Psoas muscle (tissue), 8 donors: ENCODE measurements around the gene LSM4. TPM values are rescaled to one million over a fixed set of nuclear protein-coding genes. Genes with fewer than 3 reads are reported as not detected.

Experiments
- ATAC-seq, 4 donors: fragments of 200-7000 bp; cut with Tn5 transposase; one replicate each; pipeline ENCODE4 v1.9.1; 2020; ENCODE audit warnings: moderate library complexity in 3 of 4, mild to moderate bottlenecking in 2 of 4
- DNase-seq, 2 donors: peaks; one replicate each; pipeline ENCODE4 v3.0.0-alpha.2; 2020
- H3K27ac ChIP-seq: fragments of 200-600 bp; one replicate; pipeline ENCODE4 v1.8.0; 2022
- H3K27me3 ChIP-seq, 3 donors: fragments of 200-600 bp in 1 of 3; one replicate each; pipeline versions ENCODE4 v1.6.1 to v1.8.0; 2013 to 2022; ENCODE audit warnings: low read length in 2 of 3, mild to moderate bottlenecking in 2 of 3, moderate library complexity in 1 of 3; ENCODE audit not compliant: insufficient read depth in 3 of 3
- H3K36me3 ChIP-seq, 2 donors: fragments of 200-600 bp in 1 of 2; one replicate each; pipeline versions ENCODE4 v1.6.1 to v1.8.0; 2013 to 2022; ENCODE audit warnings: low read depth in 1 of 2, mild to moderate bottlenecking in 1 of 2, moderate library complexity in 1 of 2; ENCODE audit not compliant: insufficient read depth in 1 of 2
- H3K4me1 ChIP-seq: fragments of 200-600 bp; one replicate; pipeline ENCODE4 v1.8.0; 2022
- H3K4me3 ChIP-seq: fragments of 200-600 bp; one replicate; pipeline ENCODE4 v1.8.0; 2022; ENCODE audit warnings: mild to moderate bottlenecking
- H3K9me3 ChIP-seq: fragments of 200-600 bp; one replicate; pipeline ENCODE4 v1.8.0; 2022
- WGBS, 3 donors: extraction: QIAGEN DNeasy Blood & Tissue Kit; methylation state at CpG; one replicate each; pipeline versions ENCODE4 v1.1.6 to v1.1.7; 2013; 5-methylcytosine and 5-hydroxymethylcytosine counted together
- intact Hi-C, 2 donors: fragments of 100-400 bp; cut with DNase I; formaldehyde crosslinking; loops; one replicate each; pipeline versions ENCODE4 v1.11.0 to v1.14.2; 2022
- polyA plus RNA-seq, 3 donors: library from polyadenylated mRNA; stranded (reverse); fragments of 200-250 nt; gene quantifications; one replicate each; pipeline ENCODE4 v1.2.3, GENCODE V29; 2013
- total RNA-seq, 4 donors: library from RNA; stranded (reverse); fragmentation: NEBNext Ultra II Directional in 2 of 4; extraction: Animal tissue kit (Norgen Biotek cat#: 25700) in 2 of 4; gene quantifications; one replicate each; pipeline versions ENCODE4 v1.2.1 to v1.2.4, GENCODE V29; 2021 to 2023
- TF ChIP-seq, protein P1 (sequence below): fragments of 200-600 bp; IDR thresholded peaks from one replicate; pipeline ENCODE4 v1.8.0; 2022; ENCODE audit warnings: antibody characterized with exemption
- donor health status: healthy with polysubstance abuse.
- donor health status: DM: no; HTN: no; CAD: no; lungs with moderate emphysema.
- donor health status: Bipolar disorder and iron deficiency.
- donor health status: healthy.
- donor health status: DM: yes; HTN: yes; CAD: no.
- donor health status: DM: no; HTN: no; CAD: no.
- donor health status: DM: no; HTN: no; CAD: no.
- donor health status: DM: yes; HTN: yes; CAD: no.

LSM4 gene
- total and polyA plus RNA-seq, 7 donors = 87.9 to 215 (median 132) TPM

DNA sequence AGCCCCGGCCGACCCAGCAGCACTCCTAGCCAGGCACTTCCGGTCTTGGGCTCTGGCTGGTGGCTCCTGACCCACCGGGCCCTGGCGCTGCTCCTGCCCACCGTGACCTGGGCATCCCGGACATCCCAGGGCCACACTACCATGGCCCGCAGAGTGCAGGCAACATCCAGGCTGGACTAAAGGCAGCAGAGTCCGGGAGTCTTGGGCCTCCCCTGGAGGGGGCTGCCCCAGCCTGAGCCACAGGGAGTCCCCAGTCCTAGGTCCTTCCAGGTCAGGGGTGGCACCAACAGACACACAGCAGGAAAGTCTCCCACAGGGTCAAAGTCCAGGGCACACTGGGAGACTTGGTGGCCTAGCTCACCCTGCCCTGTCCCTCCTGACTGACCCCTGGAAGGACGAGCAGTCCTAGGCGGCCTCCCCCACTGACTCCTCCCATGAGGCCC lies 10.8 kb downstream of the LSM4 start:
- no peak for ATAC-seq
- no peaks in the 10 kb centered on the region for H3K27me3 ChIP-seq
- H3K36me3 ChIP-seq = peaks cover 0 to 65% of the 10 kb centered on the region in 2 donors
- H3K27ac ChIP-seq = no peak overlapping the region
- peaks cover 17% of the 10 kb centered on the region for H3K4me1 ChIP-seq
- H3K9me3 ChIP-seq = no peaks in the 10 kb centered on the region
- intact Hi-C loops = no loop called here
- TF ChIP-seq, protein P1, sequence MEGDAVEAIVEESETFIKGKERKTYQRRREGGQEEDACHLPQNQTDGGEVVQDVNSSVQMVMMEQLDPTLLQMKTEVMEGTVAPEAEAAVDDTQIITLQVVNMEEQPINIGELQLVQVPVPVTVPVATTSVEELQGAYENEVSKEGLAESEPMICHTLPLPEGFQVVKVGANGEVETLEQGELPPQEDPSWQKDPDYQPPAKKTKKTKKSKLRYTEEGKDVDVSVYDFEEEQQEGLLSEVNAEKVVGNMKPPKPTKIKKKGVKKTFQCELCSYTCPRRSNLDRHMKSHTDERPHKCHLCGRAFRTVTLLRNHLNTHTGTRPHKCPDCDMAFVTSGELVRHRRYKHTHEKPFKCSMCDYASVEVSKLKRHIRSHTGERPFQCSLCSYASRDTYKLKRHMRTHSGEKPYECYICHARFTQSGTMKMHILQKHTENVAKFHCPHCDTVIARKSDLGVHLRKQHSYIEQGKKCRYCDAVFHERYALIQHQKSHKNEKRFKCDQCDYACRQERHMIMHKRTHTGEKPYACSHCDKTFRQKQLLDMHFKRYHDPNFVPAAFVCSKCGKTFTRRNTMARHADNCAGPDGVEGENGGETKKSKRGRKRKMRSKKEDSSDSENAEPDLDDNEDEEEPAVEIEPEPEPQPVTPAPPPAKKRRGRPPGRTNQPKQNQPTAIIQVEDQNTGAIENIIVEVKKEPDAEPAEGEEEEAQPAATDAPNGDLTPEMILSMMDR = no peak
- H3K4me3 ChIP-seq = no peak overlapping the region
- DNase-seq = no peak
- WGBS, 3 donors = 89 to 93% (median 90%) methylated on average over 11 of the region's 11 CpGs

DNA sequence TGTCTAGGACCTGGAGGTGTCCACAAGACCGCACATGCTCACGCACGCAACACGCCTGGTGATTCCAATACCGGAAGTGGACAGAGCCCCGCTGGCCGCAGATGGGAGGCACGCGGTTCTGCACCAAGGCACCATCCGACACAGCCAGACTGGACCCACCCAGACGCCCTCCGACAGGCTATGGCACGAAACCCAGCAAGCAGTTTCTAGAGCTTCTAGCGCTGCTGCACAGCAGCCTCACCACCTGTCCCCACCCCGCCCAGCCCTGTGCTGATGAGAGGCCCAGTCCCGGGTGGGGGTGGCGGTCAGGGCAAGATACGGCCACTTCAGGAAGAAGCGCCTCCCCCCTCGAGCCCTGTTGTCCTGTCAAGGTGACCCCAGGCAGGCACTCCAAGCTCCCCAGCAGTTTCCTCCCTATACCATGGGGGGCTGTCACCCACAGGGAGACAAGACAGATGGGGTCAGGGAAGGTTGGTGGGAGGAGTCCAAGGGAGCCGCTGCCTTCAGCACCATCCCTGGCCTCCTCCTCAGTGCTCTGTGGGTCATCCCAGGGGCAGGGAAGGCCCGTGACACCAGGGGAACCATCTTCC lies 11.3 kb downstream of the LSM4 start:
- TF ChIP-seq, protein P1 = no peak
- peaks cover 18% of the 10 kb centered on the region for H3K4me1 ChIP-seq
- intact Hi-C loops = no loop called here
- DNase-seq = no peak
- no peak for ATAC-seq
- H3K9me3 ChIP-seq = no peaks in the 10 kb centered on the region
- no peaks in the 10 kb centered on the region for H3K27me3 ChIP-seq
- H3K27ac ChIP-seq = no peak overlapping the region
- H3K36me3 ChIP-seq = peaks cover 0 to 68% of the 10 kb centered on the region in 2 donors
- H3K4me3 ChIP-seq = no peak overlapping the region
- 89 to 92% (median 91%) methylated on average over 22 of the region's 22 CpGs for WGBS, 3 donors

DNA sequence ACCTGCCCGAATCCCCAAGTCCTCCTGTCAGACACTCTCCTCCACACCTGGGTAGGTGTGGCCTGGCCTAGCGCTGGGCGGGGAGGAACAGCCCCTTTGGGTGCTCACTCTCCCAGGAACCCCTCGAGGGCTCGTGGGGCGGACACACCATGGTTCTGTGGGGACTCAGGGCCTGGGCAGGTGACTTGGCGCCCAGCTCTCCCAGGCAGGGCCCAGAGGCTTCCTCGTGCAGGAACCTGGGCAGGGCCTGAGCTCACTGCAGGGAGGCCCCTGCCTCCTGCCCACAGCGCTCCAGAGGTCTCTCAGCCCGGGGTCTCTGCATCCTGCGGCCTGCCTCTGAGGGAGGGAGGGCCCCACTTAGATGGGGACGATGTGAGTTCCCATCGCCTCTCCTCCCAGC lies 11.9 kb downstream of the LSM4 start:
- ATAC-seq (no peak), DNase-seq (no peak)
- peaks cover 23% of the 10 kb centered on the region for H3K4me1 ChIP-seq
- TF ChIP-seq, protein P1 = no peak
- intact Hi-C loops = no loop called here
- 90 to 95% (median 91%) methylated on average over 12 to 13 of the region's 13 CpGs for WGBS, 3 donors
- peaks cover 0 to 70% of the 10 kb centered on the region in 2 donors for H3K36me3 ChIP-seq
- H3K4me3 ChIP-seq = no peak overlapping the region
- no peaks in the 10 kb centered on the region for H3K27me3 ChIP-seq
- no peaks in the 10 kb centered on the region for H3K9me3 ChIP-seq
- no peak overlapping the region for H3K27ac ChIP-seq

DNA sequence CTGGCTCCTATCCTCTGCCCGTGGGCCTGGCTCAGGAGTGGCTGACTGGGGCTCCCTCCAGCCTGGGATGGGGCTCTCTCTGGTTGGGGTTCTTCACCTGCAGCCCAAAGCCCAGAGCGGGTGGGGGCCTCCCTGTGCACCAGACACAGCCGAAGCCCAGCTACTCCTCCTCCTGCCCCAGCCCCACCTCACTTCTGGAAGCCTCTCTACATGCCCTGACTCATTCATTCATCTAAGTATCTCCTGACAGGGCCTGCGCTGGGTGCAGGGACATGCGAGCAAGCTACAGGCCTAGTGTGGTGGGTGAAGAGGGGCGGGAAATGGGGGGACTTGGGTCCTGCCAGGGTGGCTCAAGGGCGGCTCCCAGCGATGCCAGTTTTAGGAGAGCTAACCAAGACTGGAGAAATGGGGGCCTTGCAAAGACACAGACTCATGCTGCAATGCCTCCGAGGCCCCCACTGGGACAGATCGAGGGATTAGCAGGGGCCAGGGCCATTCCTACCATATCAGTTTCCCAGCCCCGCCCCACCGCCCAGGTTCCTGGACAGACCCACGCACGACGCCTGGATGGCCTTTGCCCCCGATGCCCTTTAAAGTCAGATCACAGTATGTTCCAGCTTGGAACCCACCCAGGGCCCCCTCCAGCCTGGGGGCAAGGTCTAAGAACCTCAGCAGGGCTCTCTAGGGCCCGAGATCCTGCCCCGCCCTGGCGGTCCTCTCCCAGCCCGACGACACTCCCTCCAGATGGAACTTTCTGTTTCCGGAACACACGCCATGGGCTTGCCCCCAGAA lies 12.6 kb downstream of the LSM4 start:
- no peak overlapping the region for H3K27ac ChIP-seq
- WGBS, 3 donors = 85 to 87% (median 87%) methylated on average over 23 of the region's 23 CpGs
- ATAC-seq = no peak

More for the DNA sequence above, 12.6 kb downstream of the LSM4 start:
- no peak for DNase-seq
- TF ChIP-seq, protein P1 = no peak
- Histone ChIP-seq H3K36me3 (peaks cover 0 to 65% of the 10 kb centered on the region in 2 donors), H3K4me3 (no peak overlapping the region), H3K27me3 (no peaks in the 10 kb centered on the region), H3K4me1 (peaks cover 29% of the 10 kb centered on the region), H3K9me3 (no peaks in the 10 kb centered on the region)
- intact Hi-C loops = no loop called here
